ENCODE measurements around the gene VOPP1. TPM values are rescaled to one million over a fixed set of nuclear protein-coding genes. Genes with fewer than 3 reads are reported as not detected.

The VOPP1 gene
- total and polyA plus RNA-seq, 8 donors, result 15.1 to 37.3 (median 19.2) TPM

GRCh38 chr7:55501611-55502010, 70.7 kb downstream of the VOPP1 start:
- no peak overlapping the region for H3K27ac ChIP-seq
- H3K9me3 ChIP-seq, result no peaks in the 10 kb centered on the region
- H3K27me3 ChIP-seq, result no peaks in the 10 kb centered on the region
- 38 to 60% methylated on average over 3 of the region's 3 CpGs for WGBS, 2 donors
- DNase-seq (no peak), FAIRE-seq (no peak), ATAC-seq (no peak)
- H3K4me1 ChIP-seq, result no peaks in the 10 kb centered on the region
- H3K36me3 ChIP-seq, result no peaks in the 10 kb centered on the region
- H3K4me3 ChIP-seq, result no peak overlapping the region
- TF ChIP-seq CTCF (IDR thresholded peaks at IDR 0.05), result no peak
- intact Hi-C loops (cut with DNase I), result no loop called here

GRCh38 chr7:55500117-55500756, 72.1 kb downstream of the VOPP1 start:
- TF ChIP-seq CTCF (IDR thresholded peaks at IDR 0.05), result no peak
- no peak overlapping the region for H3K4me3 ChIP-seq
- no peak overlapping the region for H3K27ac ChIP-seq
- ATAC-seq (no peak), FAIRE-seq (no peak), DNase-seq (no peak)
- intact Hi-C loops (cut with DNase I), result no loop called here
- H3K9me3 ChIP-seq, result no peaks in the 10 kb centered on the region
- H3K4me1 ChIP-seq, result no peaks in the 10 kb centered on the region
- H3K27me3 ChIP-seq, result no peaks in the 10 kb centered on the region
- no peaks in the 10 kb centered on the region for H3K36me3 ChIP-seq
- WGBS, 2 donors, result 73 to 74% methylated on average over 7 of the region's 7 CpGs

- TF ChIP-seq CTCF (IDR thresholded peaks at IDR 0.05), result no peak
- intact Hi-C loops (cut with DNase I), result no loop called here
- DNase-seq (no peak), ATAC-seq (no peak), FAIRE-seq (no peak)
- Histone ChIP-seq H3K27ac (no peak overlapping the region), H3K27me3 (no peaks in the 10 kb centered on the region), H3K9me3 (no peaks in the 10 kb centered on the region), H3K4me1 (no peaks in the 10 kb centered on the region), H3K4me3 (no peak overlapping the region), H3K36me3 (no peaks in the 10 kb centered on the region)
- 95 to 96% methylated on average over 12 of the region's 12 CpGs for WGBS, 2 donors
Measured at GRCh38 chr7:55499591-55499990, 72.7 kb downstream of the VOPP1 start.

- FAIRE-seq (no peak), DNase-seq (no peak), ATAC-seq (no peak)
- WGBS, 2 donors, result 82 to 84% methylated on average over 4 of the region's 4 CpGs
- H3K9me3 ChIP-seq, result no peaks in the 10 kb centered on the region
- H3K4me3 ChIP-seq, result no peak overlapping the region
- H3K4me1 ChIP-seq, result no peaks in the 10 kb centered on the region
- no peaks in the 10 kb centered on the region for H3K27me3 ChIP-seq
- no peak for TF ChIP-seq CTCF (IDR thresholded peaks at IDR 0.05)
- H3K27ac ChIP-seq, result no peak overlapping the region
- no peaks in the 10 kb centered on the region for H3K36me3 ChIP-seq
- intact Hi-C loops (cut with DNase I), result no loop called here
Measured at GRCh38 chr7:55498770-55499169, 73.5 kb downstream of the VOPP1 start.

- Histone ChIP-seq H3K36me3 (no peaks in the 10 kb centered on the region), H3K4me3 (no peak overlapping the region), H3K27me3 (no peaks in the 10 kb centered on the region), H3K4me1 (no peaks in the 10 kb centered on the region), H3K9me3 (no peaks in the 10 kb centered on the region), H3K27ac (no peak overlapping the region)
- ATAC-seq, result no peak
- intact Hi-C loops (cut with DNase I), result no loop called here
- TF ChIP-seq CTCF (IDR thresholded peaks at IDR 0.05), result no peak
- no peak for FAIRE-seq
- DNase-seq, result no peak
- WGBS, 2 donors, result 85 to 92% methylated on average over 7 of the region's 7 CpGs
Measured at GRCh38 chr7:55498142-55498541, 74.2 kb downstream of the VOPP1 start.
